Activated T-helper 1 cell treated with anti-CD3 and anti-CD28 coated beads, Interleukin-12 subunit alpha, Interleukin-12 subunit beta, Interleukin-2, Interleukin-4 antibody, amounts not matched to agents 30 ng/mL and 10 ng/mL and 1 ng/mL, durations not matched to agents 14 hours and 24 hours and 36 hours (primary cell): ENCODE data around the gene ZBTB20. TPM values are rescaled to one million over a fixed set of nuclear protein-coding genes. Genes with fewer than 3 reads are reported as not detected.

Source experiments
- DNase-seq: peaks from one replicate; pipeline ENCODE4 v3.0.0; 2021; ENCODE audit warnings: low spot score
- H3K27ac Mint-ChIP-seq: one replicate; pipeline ENCODE4 v1.8.0; 2021; ENCODE audit warnings: mild to moderate bottlenecking, mixed read lengths
- H3K27me3 Mint-ChIP-seq: one replicate; pipeline ENCODE4 v1.8.0; 2022; ENCODE audit warnings: mild to moderate bottlenecking, moderate library complexity, mixed read lengths; ENCODE audit not compliant: insufficient read depth
- H3K36me3 Mint-ChIP-seq: one replicate; pipeline ENCODE4 v1.8.0; 2021; ENCODE audit warnings: low read depth, mixed read lengths
- H3K4me1 Mint-ChIP-seq: one replicate; pipeline ENCODE4 v1.8.0; 2021; ENCODE audit warnings: low read depth, mixed read lengths
- H3K4me3 Mint-ChIP-seq: one replicate; pipeline ENCODE4 v1.8.0; 2021; ENCODE audit warnings: mild to moderate bottlenecking, moderate library complexity, mixed read lengths
- H3K9me3 Mint-ChIP-seq: one replicate; pipeline ENCODE4 v1.8.0; 2021; ENCODE audit warnings: mixed read lengths
- intact Hi-C: fragments of 100-400 bp; cut with micrococcal nuclease; formaldehyde crosslinking; loops from one replicate; pipeline ENCODE4 v1.15.1; 2024
- total RNA-seq: library from RNA; stranded (reverse); gene quantifications from 2 replicates; pipeline ENCODE4 v1.2.3, GENCODE V29; 2022

ZBTB20 gene
- total RNA-seq, 1 donor from 2014 or later: 4.1 TPM

- Mint-ChIP-seq H3K27me3 (no peaks in the 10 kb centered on the region), H3K27ac (no peak overlapping the region), H3K9me3 (no peaks in the 10 kb centered on the region), H3K4me3 (no peak overlapping the region), H3K4me1 (no peaks in the 10 kb centered on the region), H3K36me3 (no peaks in the 10 kb centered on the region)
- no peak for DNase-seq
- intact Hi-C loops: no loop called here
Observed at GRCh38 chr3:114857299-114857701, 289.8 kb downstream of the ZBTB20 start.

GRCh38 chr3:114856835-114857234, 290.3 kb downstream of the ZBTB20 start:
- no peaks in the 10 kb centered on the region for H3K27me3 Mint-ChIP-seq
- H3K4me3 Mint-ChIP-seq: no peak overlapping the region
- no peaks in the 10 kb centered on the region for H3K9me3 Mint-ChIP-seq
- H3K4me1 Mint-ChIP-seq: no peaks in the 10 kb centered on the region
- no peaks in the 10 kb centered on the region for H3K36me3 Mint-ChIP-seq
- no peak for DNase-seq
- intact Hi-C loops: no loop called here
- H3K27ac Mint-ChIP-seq: no peak overlapping the region

DNA sequence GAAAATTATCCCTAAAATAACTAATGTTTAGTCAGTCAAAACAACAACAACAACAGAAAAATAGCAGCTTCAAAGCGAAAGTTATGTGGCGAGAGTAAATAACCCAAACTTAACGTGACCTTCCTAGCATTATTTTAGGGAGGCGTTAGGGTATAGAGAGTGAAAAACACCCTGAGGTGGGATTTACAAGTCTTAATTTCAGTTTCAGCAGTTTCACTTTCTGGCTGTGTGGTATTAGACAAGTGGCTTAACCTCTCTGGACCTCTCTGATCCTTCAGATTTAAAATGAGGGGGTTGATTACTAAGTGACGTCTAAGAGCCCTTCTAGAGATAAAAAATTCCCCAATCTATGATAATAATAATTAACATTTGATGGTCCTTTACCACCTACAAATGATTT, 291.2 kb downstream of the ZBTB20 start:
- Mint-ChIP-seq H3K36me3 (no peaks in the 10 kb centered on the region), H3K27me3 (no peaks in the 10 kb centered on the region), H3K4me3 (no peak overlapping the region), H3K9me3 (no peaks in the 10 kb centered on the region), H3K4me1 (no peaks in the 10 kb centered on the region), H3K27ac (no peak overlapping the region)
- no peak for DNase-seq
- intact Hi-C loops: no loop called here

- no peak for DNase-seq
- Mint-ChIP-seq H3K9me3 (no peaks in the 10 kb centered on the region), H3K27ac (no peak overlapping the region), H3K4me1 (no peaks in the 10 kb centered on the region), H3K4me3 (no peak overlapping the region), H3K27me3 (no peaks in the 10 kb centered on the region), H3K36me3 (no peaks in the 10 kb centered on the region)
- intact Hi-C loops: no loop called here
Observed at GRCh38 chr3:114852966-114853365, 294.1 kb downstream of the ZBTB20 start.

GRCh38 chr3:114850898-114851297, 296.2 kb downstream of the ZBTB20 start:
- no peaks in the 10 kb centered on the region for H3K36me3 Mint-ChIP-seq
- no peaks in the 10 kb centered on the region for H3K9me3 Mint-ChIP-seq
- H3K4me1 Mint-ChIP-seq: no peaks in the 10 kb centered on the region
- H3K27ac Mint-ChIP-seq: no peak overlapping the region
- no peaks in the 10 kb centered on the region for H3K27me3 Mint-ChIP-seq
- no peak for DNase-seq
- intact Hi-C loops: no loop called here
- no peak overlapping the region for H3K4me3 Mint-ChIP-seq

DNA sequence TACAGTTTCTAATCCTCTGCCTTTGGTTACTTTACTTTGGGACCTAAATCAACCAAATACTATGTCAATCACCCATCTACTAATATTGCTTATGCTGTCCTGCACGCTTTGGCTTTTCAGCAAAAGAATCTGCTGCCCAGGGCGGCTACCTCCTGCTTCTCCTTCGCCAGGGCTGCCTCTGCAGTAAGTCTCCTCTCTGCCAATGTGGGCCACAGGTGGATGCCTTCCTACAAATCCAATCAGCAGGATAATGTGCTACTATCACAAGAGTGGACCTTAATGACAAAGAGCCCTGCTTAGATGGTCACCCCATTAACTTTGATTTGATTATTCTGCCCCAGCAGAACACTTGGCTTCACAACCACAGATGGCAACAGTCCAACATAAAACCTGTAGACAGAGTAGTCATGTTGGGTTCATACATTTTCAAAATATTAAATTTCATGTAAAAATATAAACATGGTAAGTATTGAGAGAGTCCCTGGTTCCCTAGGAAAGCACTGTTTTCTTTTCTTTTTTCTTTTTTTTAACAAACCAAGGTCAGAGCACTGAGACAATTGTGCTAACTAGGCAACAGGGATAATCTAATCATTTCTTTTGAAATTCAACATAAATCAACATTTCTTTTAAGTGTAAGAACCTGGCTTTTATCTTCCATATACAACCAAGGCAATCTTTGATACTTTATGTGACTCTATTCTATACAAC, 298.3 kb downstream of the ZBTB20 start:
- intact Hi-C loops: no loop called here
- Mint-ChIP-seq H3K36me3 (no peaks in the 10 kb centered on the region), H3K9me3 (no peaks in the 10 kb centered on the region)

DNA sequence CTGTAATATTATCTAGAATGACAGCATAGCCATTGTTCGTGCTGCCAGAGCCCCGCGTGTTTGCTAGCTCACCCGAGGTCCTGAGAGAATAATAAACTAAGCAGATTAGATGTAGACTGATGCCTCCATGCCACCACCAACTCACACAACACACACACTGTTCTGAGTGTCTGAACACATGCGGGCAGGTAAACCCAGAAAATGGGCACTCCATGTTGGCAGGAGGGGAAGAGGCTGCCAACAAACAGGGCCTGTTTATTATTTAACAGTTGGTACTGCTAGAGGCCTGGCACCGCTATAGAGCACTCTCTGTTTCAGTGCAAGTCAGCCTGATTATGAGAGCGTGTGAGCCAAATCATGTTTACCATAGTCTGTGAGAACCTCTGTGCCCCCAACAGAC, 299.0 kb downstream of the ZBTB20 start:
- intact Hi-C loops: no loop called here
- H3K36me3 Mint-ChIP-seq: no peaks in the 10 kb centered on the region
- H3K27ac Mint-ChIP-seq: no peak overlapping the region
- H3K4me3 Mint-ChIP-seq: no peak overlapping the region
- no peak for DNase-seq
- no peaks in the 10 kb centered on the region for H3K27me3 Mint-ChIP-seq
- H3K9me3 Mint-ChIP-seq: no peaks in the 10 kb centered on the region
- no peaks in the 10 kb centered on the region for H3K4me1 Mint-ChIP-seq

More for the DNA sequence above, 298.3 kb downstream of the ZBTB20 start:
- H3K27ac Mint-ChIP-seq: no peak overlapping the region
- no peaks in the 10 kb centered on the region for H3K27me3 Mint-ChIP-seq
- no peaks in the 10 kb centered on the region for H3K4me1 Mint-ChIP-seq
- no peak for DNase-seq
- H3K4me3 Mint-ChIP-seq: no peak overlapping the region

GRCh38 chr3:114847564-114847963, 299.5 kb downstream of the ZBTB20 start:
- H3K36me3 Mint-ChIP-seq: no peaks in the 10 kb centered on the region
- DNase-seq: no peak
- H3K4me1 Mint-ChIP-seq: no peaks in the 10 kb centered on the region
- H3K27ac Mint-ChIP-seq: no peak overlapping the region
- no peaks in the 10 kb centered on the region for H3K27me3 Mint-ChIP-seq
- H3K9me3 Mint-ChIP-seq: no peaks in the 10 kb centered on the region
- no peak overlapping the region for H3K4me3 Mint-ChIP-seq
- intact Hi-C loops: no loop called here

DNA sequence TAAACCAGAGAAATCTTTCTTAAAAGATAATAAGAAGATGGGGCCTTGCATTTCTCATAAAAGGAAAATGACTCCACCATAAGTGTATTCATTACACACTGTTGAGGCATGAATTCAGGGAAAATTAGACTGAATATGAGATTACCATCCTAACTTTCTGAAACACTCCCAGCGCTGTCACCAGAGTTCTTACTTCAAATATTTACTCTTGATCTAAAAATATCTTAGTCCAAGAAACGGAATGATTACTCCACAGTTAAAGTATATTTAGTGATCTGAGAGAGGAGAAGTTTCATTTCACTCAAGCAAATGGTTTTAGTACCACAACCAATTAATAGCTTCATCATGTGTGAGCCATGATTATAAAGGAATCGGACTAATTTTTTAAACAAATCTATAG, 300.3 kb downstream of the ZBTB20 start:
- Mint-ChIP-seq H3K4me3 (no peak overlapping the region), H3K27me3 (no peaks in the 10 kb centered on the region), H3K9me3 (no peaks in the 10 kb centered on the region), H3K36me3 (no peaks in the 10 kb centered on the region), H3K27ac (no peak overlapping the region), H3K4me1 (no peaks in the 10 kb centered on the region)
- intact Hi-C loops: no loop called here
- DNase-seq: no peak

DNA sequence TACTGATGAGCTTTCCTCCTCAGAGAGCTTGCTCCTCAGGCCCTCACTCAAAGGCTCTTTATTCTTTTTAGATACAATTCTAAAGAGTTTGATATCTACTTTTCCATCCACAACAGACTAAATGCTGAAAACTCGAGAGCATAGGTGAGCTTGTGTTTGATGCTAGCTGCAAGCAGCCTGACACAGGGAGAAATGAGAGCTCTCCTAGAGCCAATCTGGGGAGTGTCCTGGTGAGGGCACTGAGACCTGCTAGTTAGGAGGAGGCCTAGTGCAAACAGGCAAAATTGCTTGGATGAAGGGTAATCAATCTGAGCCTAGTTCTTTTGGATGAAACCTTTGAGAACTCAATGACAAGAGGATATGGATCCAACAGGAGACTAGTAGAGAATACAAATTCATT, 300.8 kb downstream of the ZBTB20 start:
- Mint-ChIP-seq H3K4me3 (no peak overlapping the region), H3K27ac (no peak overlapping the region), H3K36me3 (no peaks in the 10 kb centered on the region), H3K4me1 (no peaks in the 10 kb centered on the region), H3K27me3 (no peaks in the 10 kb centered on the region), H3K9me3 (no peaks in the 10 kb centered on the region)
- intact Hi-C loops: no loop called here
- DNase-seq: no peak

DNA sequence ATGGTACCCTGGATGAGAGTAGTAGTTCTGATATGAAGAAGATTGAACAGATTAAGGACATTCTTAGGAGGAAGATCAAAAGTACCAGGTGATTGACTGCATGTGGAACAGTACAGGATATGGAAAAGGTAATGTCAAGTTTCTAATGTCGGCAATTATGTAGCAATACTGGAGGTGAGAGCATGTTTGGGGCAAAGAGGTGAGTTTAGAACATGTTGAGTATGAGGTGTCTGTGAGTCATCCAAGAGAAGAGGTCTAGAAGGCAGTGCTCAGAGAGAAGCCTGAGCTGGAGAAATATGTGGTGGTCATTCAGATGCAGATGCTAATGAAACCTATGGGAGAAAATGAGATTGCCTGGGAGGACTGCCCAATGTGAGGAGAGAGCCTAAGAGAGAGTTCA, 305.6 kb downstream of the ZBTB20 start:
- Mint-ChIP-seq H3K27ac (no peak overlapping the region), H3K36me3 (no peaks in the 10 kb centered on the region), H3K4me1 (no peaks in the 10 kb centered on the region), H3K4me3 (no peak overlapping the region), H3K27me3 (no peaks in the 10 kb centered on the region), H3K9me3 (no peaks in the 10 kb centered on the region)
- no peak for DNase-seq
- intact Hi-C loops: no loop called here

GRCh38 chr3:114839476-114839875, 307.6 kb downstream of the ZBTB20 start:
- no peak overlapping the region for H3K27ac Mint-ChIP-seq
- intact Hi-C loops: no loop called here

DNA sequence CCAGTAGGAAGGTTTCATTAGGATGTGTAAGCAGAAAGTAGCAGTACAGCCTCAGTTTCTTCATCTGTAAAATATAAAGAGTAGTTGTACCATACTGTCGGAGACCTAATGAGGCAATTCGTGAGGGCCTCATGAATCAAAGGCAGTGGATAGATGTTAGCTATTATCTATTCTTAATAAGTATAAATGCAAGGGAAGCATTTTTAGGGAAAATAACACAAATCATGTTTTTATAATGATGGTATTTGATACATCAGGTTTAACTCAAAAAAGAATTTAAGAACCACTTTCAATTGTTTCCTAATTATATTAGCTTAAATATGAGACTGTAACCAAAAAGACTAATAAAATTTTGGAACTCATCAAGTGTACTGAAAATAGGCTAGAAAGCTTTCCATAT, 309.1 kb downstream of the ZBTB20 start:
- Mint-ChIP-seq H3K36me3 (no peaks in the 10 kb centered on the region), H3K4me1 (no peaks in the 10 kb centered on the region), H3K27ac (no peak overlapping the region), H3K4me3 (no peak overlapping the region), H3K27me3 (no peaks in the 10 kb centered on the region), H3K9me3 (no peaks in the 10 kb centered on the region)
- DNase-seq: no peak
- intact Hi-C loops: no loop called here

More at GRCh38 chr3:114839476-114839875, 307.6 kb downstream of the ZBTB20 start:
- H3K4me3 Mint-ChIP-seq: no peak overlapping the region
- H3K9me3 Mint-ChIP-seq: no peaks in the 10 kb centered on the region
- no peak for DNase-seq
- H3K36me3 Mint-ChIP-seq: no peaks in the 10 kb centered on the region
- H3K27me3 Mint-ChIP-seq: no peaks in the 10 kb centered on the region
- no peaks in the 10 kb centered on the region for H3K4me1 Mint-ChIP-seq
